ENCODE results near the gene CASS4.

The CASS4 gene

GRCh38 chr20:56423211-56423610 lies 11.2 kb downstream of the CASS4 start:
- DNase-seq (ENCODE audit: low read depth): no peak

GRCh38 chr20:56423886-56424285 lies 11.8 kb downstream of the CASS4 start:
- DNase-seq (ENCODE audit: low read depth): no peak

- DNase-seq (ENCODE audit: low read depth): no peak
Measured at GRCh38 chr20:56424931-56425330, 12.9 kb downstream of the CASS4 start.

GRCh38 chr20:56426026-56426425 lies 14.0 kb downstream of the CASS4 start:
- DNase-seq (ENCODE audit: low read depth): no peak

GRCh38 chr20:56426926-56427325 lies 14.9 kb downstream of the CASS4 start:
- no peak for DNase-seq (ENCODE audit: low read depth)

- no peak for DNase-seq (ENCODE audit: low read depth)
Measured at GRCh38 chr20:56427797-56428196, 15.7 kb downstream of the CASS4 start.

- no peak for DNase-seq (ENCODE audit: low read depth)
Measured at GRCh38 chr20:56428410-56428809, 16.4 kb downstream of the CASS4 start.

GRCh38 chr20:56428881-56429280 lies 16.8 kb downstream of the CASS4 start:
- no peak for DNase-seq (ENCODE audit: low read depth)

- peak; percentile 87 for DNase-seq (ENCODE audit: low read depth)
Measured at GRCh38 chr20:56429502-56429901, 17.4 kb downstream of the CASS4 start.

GRCh38 chr20:56429941-56430340 lies 17.9 kb downstream of the CASS4 start:
- DNase-seq (ENCODE audit: low read depth): no peak

- no peak for DNase-seq (ENCODE audit: low read depth)
Measured at GRCh38 chr20:56430461-56430860, 18.4 kb downstream of the CASS4 start.

GRCh38 chr20:56430957-56431356 lies 18.9 kb downstream of the CASS4 start:
- no peak for DNase-seq (ENCODE audit: low read depth)

- no peak for DNase-seq (ENCODE audit: low read depth)
Measured at GRCh38 chr20:56431471-56431870, 19.4 kb downstream of the CASS4 start.

GRCh38 chr20:56433221-56433879 lies 21.3 kb downstream of the CASS4 start:
- DNase-seq (ENCODE audit: low read depth): peak; percentile 47

GRCh38 chr20:56433880-56434255 lies 21.8 kb downstream of the CASS4 start:
- DNase-seq (ENCODE audit: low read depth): peak; percentile 51

- DNase-seq (ENCODE audit: low read depth): no peak
Measured at GRCh38 chr20:56437196-56437960, 25.3 kb downstream of the CASS4 start.

GRCh38 chr20:56438284-56438683 lies 26.2 kb downstream of the CASS4 start:
- no peak for DNase-seq (ENCODE audit: low read depth)

- peak; percentile 98 for DNase-seq (ENCODE audit: low read depth)
Measured at GRCh38 chr20:56439771-56440291, 27.8 kb downstream of the CASS4 start.

- peak; percentile 39 for DNase-seq (ENCODE audit: low read depth)
Measured at GRCh38 chr20:56440346-56441007, 28.4 kb downstream of the CASS4 start.

- no peak for DNase-seq (ENCODE audit: low read depth)
Measured at GRCh38 chr20:56442389-56443365, 30.6 kb downstream of the CASS4 start.

GRCh38 chr20:56443654-56444540 lies 31.8 kb downstream of the CASS4 start:
- DNase-seq (ENCODE audit: low read depth): peak; percentile 54
